Muscle of arm (tissue), 12 donors: Measurements from ENCODE around the gene GLE1. TPM values are rescaled to one million over a fixed set of nuclear protein-coding genes. Genes with fewer than 3 reads are reported as not detected.
"Not testable (repeated sequence)": the region's sequence is repeated elsewhere in the genome, so short reads cannot be mapped to it uniquely, and the experiment has no call there.

ENCODE experiments used
- DNase-seq: peaks from one replicate; pipeline ENCODE4 v3.0.0-alpha.2; 2013
- polyA plus RNA-seq, 12 donors: library from polyadenylated mRNA; unstranded; fragments of 120-200 nt; gene quantifications; one replicate each; pipeline ENCODE4 v1.2.1, GENCODE V29; 2013; ENCODE audit not compliant: insufficient read length in 12 of 12

GLE1 gene
- polyA plus RNA-seq, 12 donors: 18.3 to 23.8 (median 21.1) TPM; not detected in 1

DNA sequence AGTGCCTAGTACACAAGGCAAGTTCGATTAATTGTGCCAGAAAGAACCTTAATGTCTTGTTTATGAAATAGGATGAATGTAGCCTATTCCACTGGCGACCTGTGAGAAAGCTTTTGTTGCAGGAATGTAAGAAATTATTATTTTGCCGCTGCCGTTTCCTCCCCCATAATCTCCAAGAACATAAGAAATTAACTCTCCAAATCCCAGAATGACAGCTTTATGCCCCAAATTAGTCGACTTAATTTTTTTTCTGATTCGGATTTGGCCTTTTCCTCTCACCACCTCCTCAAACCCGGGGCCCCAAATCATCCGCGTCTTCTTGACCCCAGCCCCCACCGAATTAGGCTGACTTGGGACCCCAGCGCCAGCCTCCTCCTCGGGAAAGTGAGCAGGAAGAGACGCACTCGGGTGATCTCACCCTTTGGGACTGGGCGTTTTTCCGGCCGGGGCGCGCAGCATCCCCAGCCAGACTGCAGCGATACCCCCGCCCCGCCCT lies 47.2 kb downstream of the GLE1 start:
- DNase-seq: no peak

DNA sequence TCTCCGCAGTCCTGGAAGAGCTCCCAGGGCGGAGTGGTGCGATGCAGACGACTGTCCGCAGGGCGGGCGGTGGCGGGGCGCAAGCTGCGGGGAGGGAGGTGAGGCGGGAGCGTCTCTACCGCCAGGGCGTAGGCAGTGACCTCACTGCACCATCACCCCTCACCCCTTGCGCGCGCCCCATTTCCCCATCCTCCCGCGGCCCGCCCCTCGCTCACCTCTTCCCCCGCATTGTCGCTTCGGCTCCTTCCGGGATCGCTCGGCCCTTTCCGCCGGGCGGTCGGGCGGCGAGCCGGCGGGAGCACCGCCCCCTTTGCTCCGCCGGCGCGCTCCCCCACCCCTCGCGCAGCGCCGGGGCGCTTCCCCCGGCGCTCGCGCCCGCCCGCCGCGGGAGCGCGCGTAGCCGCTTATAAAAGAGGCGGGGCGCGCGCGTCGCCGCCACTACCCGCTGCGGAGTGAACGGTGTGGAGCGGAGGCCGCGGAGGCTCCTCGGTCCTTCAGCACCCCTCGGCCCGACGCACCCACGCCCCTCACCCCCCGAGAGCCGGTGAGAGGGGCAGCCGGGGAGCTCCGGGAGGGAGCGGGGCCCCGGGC lies 47.7 kb downstream of the GLE1 start, which contains the start of gene SPTAN1:
SPTAN1 (plus strand) TSS at position 435 of the 591 bp plus-strand sequence. CDS start 14,154 bp downstream, outside the sequence.
- DNase-seq: peak; percentile 92

DNA sequence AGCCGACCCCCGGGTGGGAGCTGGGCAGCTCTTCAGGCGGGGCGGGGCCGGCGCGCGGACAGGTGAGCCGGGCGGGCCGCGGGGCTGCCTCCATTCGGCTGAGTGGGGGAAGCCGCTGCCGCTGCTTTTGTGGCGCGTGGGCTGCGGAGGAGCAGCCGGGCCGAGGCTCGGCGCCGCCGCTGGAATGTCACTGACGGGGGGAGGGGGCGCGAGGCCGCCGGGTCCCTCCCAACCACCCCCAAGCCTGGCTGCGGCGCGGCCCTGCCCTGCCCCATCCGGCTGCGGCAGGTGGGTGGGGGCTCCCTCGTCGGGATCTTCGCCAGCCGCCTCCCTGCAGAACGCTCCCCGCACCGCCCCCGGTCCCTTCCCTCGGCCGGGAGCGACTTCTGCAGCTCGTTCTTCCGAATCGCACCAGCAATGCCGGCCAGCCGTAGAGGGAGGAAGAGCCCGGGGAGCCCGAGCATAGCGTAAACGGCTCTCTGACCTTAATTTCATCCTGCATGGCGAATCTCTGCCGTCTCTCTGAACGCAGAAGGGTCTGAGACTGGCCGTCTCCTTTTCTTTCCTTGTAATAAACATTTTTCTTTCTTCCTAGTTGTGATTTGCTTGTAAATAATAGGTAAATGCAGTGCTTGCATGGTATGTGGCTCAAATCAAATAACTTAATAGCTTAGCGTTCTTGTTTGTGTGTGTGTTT lies 48.4 kb downstream of the GLE1 start:
- DNase-seq: peak; percentile 43

DNA sequence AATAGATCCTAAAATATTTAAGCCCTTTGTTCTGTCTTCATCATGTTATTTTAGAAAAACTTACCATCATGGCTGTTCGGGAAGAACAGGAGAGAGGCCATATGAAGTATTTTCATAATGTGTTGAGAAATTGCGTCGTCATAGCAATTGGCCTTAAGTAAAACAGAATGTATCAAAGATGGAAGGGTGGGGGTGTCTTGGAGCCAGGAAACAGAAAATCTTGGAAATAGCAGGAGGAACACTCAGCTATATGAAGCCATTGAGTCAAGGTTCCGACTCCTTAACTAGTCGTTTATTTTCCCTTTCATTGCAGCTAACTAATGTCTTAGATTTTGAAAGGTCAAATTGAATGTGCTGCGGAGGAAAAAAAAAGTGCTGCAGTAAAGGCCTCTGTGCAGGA lies 49.2 kb downstream of the GLE1 start:
- peak; percentile 76 for DNase-seq

DNA sequence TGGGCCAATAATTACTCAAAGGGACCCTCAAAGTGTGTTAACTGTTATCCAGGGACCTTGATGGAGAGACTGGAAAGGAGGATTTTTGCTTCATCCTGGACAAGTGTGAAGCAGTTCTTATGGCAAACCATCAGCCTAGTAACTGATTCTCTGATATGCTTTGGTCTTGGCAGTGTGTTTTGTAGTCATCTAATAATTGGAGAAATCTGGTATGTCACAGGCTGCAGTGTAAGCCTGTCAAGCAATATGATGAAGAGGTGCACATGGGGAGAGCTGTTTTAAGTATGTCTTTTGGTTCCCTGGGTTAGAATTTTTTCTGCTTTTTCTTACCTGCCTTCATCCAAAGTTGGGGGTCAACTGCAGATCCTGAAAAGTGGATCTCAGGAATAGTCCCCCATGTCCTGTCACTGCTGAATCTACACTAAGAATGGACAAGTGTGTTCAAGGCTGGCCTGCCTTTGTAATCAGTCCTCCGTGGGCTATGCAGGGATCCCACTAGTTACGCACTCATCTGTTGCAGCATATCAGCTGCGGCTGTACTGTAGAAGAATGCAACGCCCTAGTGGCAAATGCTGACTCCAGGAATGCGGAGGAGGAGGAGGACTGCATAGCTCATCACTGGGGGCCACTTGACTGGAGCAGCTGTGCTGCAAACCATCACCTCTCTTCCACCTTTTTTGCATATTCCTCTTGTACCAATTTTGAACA lies 49.8 kb downstream of the GLE1 start:
- DNase-seq: peak; percentile 52

DNA sequence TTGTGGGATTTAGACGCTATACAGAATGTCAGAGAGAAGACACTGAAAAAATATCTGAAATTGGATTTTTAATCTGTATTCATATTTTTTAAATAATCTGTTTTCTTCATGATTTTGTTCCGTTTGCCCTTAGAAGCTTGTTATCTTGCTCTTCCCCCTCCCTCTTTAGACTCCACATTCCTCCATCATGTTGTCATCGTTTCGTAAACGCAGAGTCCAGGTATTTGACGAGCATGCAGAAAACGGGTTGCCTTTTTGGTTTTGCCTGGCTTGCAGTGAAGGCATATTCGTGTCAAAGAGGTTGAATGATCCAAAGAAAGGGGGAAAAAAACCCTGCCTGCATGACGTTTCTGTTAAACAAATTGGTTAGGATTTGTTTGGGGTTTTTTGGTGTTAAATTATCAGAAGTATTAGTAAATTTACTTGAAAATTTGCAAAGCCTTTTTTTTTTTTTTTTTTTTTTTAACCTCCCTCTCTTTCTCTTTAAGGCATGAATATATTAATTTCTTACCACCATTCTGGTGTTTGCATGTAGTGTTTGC lies 50.7 kb downstream of the GLE1 start:
- DNase-seq: no peak

DNA sequence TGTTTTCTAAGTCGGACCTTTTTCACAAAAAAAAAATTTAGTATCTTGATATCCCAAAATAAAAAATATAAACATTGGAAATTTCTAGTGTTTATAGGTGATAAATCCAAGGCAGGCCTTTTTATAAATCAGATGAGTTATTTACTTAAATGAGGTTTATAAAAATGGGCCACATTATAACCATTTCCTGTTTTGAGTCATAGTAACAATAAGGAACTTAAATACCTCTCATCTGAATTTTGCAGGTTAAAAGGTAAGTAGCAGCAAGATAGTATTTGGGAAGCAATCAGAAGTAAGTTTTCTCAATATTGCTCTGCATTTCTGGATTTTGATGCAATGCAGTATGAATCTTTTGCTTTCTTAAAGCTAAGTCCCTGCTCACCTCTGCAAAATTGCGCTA lies 51.8 kb downstream of the GLE1 start:
- DNase-seq: no peak

DNA sequence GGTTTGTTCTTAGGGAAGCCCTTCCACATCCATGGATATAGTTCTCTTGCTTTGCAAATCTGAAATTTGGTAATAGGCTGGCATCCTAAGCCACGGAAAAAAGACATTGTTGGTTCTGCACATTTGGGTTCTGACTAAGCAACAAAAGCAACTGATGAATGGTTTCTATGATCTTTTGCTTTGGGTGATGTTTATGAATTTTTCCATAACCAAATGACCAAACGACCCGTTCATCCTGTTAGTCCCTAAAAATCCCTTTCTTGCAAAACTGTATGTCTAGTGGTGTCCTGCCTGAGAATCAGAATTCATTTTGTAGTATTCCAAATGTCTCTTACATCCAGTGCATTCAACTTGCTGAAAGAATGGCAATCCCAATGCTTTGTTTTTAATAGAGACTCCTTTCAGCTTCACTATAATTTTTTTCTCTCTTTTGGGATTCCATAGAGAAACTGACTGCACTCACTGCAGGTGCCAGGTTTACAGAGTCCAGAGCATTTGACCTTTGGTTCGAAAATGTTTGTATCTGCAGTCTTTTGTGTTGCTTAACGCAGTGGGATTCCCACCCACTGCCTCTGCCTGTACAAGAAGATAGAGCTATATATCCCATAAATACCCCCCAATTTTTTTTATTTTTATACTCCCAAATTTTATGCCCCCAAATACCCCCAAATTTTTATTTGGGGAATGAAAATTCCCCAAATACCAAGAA lies 52.6 kb downstream of the GLE1 start:
- no peak for DNase-seq

DNA sequence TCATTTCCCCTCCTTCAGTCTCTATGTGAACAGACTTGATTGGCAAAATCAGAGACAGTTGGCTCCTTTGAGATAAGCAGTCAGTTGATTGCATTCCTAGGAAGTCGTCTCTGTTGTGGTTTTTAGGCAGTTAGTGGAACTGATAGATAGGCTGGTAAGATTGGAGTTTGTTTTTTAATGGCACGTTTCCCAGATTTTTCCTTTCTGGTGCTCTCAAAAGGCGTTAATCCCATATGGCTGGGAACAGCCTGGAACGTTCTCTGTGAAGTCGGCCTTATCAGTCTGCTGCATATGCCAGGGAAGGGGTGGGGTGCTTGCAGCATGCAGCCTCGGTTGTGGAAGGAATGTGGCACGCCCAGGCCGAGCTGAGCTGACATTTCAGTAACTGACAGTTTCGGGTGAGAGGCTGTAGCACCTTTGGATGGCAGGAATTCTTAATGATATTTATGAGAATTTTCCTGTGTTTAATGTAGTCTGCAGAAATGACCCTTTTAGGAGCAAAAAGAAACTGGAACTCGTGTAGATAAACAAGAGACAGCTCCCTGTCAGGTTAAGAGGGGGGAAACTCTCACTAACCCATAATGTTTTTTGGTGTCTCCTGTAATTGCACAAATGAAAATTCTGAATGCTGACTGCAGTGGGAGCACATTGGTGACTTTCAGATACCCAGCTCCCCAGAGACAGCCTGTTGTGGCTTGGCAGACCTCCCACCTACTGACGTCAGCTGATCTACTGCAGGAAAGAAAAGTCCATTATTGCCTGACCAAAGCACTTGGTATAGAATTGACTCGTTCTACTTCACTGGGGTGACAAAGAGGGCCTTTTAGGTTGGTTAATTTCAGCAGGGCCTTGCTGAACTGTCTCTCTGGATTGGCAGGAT lies 54.2 kb downstream of the GLE1 start:
- peak; percentile 59 for DNase-seq

DNA sequence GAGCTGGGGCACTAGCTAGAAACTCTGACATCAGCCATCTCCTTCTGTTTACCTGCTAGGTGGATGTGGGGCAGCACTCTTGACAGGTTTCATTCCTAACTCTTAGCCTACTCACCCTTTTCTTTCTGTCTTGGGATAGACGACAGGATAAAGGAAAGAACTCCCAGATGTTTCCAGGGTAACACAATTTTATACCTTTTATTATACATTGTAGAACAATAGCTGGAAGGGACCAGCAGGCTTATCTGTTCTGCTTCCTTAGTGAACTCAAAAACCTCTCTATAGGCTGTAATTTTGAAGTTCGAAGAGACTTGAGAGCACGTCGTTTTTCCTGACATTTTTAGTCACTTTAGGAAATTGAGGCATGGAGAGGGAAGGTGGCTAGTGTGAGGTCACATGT lies 61.1 kb downstream of the GLE1 start:
- no peak for DNase-seq

DNA sequence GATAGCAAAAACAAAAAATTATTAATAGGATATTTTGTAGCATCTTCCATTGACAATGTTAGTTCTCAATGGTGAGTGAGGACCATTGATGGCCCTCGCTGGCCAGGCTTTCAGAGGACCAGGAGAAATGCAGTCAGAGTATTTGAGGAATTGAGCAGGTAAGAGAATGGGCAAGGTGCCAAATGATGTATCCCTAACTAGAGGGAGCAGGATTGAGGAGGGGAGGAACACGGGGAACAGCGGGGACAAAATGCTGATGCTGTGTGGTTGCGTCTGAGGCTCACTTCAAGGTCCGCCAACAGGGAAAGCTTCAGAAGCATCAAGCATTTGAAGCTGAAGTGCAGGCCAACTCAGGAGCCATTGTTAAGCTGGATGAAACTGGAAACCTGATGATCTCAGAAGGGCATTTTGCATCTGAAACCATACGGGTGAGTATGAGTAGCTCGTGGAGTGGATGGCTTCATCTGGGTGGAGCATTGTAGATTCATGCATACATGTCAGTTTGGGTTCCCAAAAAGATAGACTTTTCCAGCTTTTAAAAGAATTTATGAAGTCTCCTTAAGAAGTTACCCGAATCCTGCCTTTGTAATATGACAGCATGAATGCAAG lies 64.1 kb downstream of the GLE1 start:
- no peak for DNase-seq

DNA sequence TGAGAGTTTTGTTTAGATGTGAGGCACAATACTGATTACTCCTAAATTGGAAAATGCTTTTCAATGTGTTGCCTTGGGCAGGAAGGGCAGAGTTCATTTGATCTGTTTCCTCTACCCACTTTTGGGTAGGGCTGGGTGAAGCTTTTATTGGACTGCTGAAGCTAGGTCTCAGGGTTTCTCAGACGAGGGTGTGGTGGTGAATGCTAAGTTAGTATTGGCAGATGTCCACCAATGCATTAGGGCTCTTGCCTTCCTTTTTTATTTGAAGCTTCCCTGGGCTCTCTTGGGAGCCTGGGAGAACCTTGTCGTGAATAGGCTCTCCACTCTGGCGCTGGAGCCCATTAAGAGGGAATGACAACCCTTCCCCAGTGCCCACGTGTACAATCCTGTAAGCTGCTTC lies 71.0 kb downstream of the GLE1 start:
- no peak for DNase-seq

DNA sequence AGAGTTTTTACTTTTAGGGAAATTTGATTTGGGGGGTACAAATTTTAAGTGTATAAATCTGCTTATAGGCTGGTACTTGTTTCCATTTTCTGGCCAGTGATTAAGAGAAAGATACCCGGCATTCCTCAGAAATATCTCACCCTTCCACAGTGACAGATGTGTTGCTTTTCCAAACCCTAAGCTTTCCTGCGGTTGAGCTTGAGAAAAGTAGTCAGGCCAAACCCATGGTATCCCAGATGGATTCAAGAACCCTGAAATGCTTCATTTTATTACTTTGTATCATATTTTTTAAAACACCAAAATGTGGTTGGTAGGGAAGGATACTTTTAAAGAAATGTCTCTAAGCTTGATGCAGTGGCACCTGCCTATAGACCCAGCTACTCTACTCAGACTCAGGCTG lies 71.4 kb downstream of the GLE1 start:
- DNase-seq: no peak

DNA sequence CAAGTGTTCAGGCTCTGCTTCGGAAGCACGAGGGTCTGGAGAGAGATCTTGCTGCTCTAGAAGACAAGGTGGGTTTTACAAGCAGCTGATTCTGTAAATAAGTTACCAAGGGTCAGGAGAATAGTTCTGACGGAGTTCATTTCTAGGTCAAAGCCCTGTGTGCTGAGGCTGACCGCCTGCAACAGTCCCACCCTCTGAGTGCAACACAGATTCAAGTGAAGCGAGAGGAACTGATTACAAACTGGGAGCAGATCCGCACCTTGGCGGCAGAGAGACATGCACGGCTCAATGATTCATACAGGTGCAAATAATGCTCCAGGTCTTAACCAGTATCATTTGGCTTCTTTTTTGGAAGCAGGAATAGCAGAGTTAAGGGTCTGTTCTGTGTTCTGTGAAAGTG lies 72.7 kb downstream of the GLE1 start:
- DNase-seq: no peak

DNA sequence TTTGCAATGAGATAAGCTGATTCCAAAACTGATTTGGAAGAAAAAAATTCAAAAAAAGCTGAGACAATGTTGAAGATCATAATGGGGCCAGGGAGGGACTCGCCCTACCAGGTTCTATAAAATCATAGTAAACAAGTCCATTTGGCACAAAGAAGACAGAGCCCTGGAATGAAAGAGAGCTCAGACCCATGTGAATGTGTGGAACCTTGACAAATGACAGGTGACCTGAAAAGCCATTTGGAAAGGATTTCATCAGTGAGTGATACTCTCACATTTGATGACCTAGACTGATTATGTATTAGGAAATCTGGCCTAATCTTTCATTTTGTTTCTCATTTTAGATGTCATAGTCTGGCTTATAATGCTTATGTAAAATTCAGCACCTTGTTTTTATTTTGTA lies 74.7 kb downstream of the GLE1 start:
- DNase-seq: no peak

DNA sequence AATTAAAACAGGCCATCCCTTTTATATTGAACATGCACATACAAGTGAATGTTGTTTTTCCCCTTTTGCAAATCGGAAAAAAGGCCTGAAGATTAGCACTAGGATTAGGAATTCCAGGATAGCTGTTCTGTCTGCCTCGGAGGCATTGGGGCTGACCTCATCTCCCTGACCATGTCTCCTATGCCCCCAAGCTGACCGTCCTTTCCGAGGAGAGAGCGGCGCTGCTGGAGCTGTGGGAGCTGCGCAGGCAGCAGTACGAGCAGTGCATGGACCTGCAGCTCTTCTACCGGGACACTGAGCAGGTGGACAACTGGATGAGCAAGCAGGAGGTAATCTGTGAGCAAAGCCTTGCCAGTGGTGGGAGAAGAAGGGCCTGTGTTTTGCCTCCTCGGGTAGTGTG lies 76.2 kb downstream of the GLE1 start:
- no peak for DNase-seq

DNA sequence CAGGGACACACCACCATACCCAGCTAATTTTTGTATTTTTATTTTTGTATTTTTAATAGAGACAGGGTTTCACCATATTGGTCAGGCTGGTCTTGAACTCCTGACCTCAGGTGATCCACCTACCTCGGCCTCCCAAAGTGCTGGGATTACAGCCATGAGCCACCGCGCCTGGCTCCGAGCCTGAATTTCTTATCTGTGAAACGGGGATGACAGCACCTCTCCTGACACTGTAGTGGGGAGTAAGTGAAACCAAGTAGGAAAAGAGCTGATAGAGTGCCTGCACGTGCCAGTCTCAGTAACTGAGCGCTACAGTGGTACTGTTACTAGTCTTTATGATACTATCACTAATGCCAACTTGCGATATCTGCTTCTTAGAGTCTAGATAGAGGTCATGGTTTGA lies 80.6 kb downstream of the GLE1 start:
- not testable (repeated sequence) for DNase-seq

DNA sequence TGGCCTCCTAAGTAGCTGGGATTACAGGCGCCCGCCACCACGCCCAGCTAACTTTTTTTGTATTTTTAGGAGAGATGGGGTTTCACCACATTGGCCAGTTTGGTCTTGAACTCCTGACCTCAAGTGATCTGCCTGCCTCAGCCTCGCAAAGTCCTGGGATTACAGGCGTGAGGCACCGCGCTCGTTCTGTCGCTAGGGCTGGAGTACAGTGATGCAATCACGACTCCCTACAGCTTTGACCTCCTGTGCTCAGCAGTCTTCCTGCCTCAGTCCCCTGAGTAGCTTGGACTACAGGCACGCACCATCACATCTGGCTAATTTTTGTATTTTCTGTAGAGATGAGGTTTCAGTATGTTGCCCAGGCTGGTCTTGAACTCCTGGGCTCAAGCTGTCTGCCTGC lies 82.4 kb downstream of the GLE1 start:
- not testable (repeated sequence) for DNase-seq

DNA sequence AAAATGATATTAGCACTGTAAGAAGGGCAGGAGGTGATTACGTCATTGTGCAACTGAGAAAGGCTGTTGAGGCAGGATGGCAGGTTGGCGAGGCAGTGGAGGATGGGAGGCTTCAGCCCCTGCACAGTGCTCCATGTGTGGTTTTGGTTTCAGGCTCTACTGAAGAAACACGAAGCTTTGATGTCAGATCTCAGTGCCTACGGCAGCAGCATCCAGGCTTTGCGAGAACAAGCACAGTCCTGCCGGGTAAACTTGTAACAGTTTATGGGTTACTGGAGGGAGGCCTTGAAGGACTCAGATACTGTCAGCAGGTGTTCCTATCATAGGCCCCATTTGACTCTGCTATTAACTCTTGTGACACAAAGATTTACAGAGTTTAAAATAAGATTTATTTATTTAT lies 82.9 kb downstream of the GLE1 start:
- no peak for DNase-seq

DNA sequence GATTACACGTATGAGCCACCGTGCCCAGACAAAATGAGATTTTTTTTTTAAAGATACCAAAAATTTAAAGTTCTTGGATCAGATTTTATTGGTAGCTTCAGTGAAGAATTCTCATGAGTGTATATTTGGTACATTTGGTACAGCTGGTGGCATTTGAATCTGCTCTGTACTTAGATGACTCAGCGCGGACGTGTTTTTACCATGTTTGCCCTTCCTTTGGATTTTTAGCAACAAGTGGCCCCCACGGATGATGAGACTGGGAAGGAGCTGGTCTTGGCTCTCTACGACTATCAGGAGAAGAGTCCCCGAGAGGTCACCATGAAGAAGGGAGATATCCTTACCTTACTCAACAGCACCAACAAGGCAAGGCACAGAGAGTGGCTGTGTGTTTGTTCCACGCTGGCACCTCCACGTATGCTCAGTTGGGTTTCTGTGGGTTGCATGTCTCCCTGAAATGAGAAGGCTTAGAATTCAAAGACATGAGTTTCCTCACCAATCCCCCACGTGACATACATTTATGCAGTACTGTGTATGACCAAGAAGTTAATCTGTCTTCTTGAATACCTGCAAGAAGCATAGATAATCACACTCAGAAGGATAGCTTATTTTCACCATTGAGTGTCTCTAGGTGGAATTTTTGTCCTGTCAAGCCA lies 84.2 kb downstream of the GLE1 start:
- DNase-seq: no peak
